Mesendoderm (in vitro differentiated cells): ENCODE data around the gene PACSIN3.

Experiments used
- DNase-seq: peaks from one replicate; pipeline ENCODE4 v3.0.0; 2013
- H2AK5ac ChIP-seq: 2 replicates; pipeline ENCODE4 v1.6.1; 2013; ENCODE audit warnings: low read length, inconsistent platforms
- H2BK120ac ChIP-seq: 2 replicates; pipeline ENCODE4 v1.6.1; 2013; ENCODE audit warnings: low read depth, mild to moderate bottlenecking, low read length, moderate library complexity, mixed read lengths
- H2BK15ac ChIP-seq: replicated peaks from 2 replicates; pipeline ENCODE4 v1.6.1; 2013; ENCODE audit warnings: low read depth, mild to moderate bottlenecking, moderate library complexity
- H2BK5ac ChIP-seq: 2 replicates; pipeline ENCODE4 v1.6.1; 2013; ENCODE audit warnings: low read length, inconsistent platforms
- H3K18ac ChIP-seq: 2 replicates; pipeline ENCODE4 v1.6.1; 2013; ENCODE audit warnings: mild to moderate bottlenecking, low read length, mixed read lengths
- H3K23ac ChIP-seq: one replicate; pipeline ENCODE4 v1.6.1; 2013; ENCODE audit warnings: low read length
- H3K27ac ChIP-seq: 2 replicates; pipeline ENCODE4 v1.5.1; 2013; ENCODE audit warnings: low read depth, mild to moderate bottlenecking, inconsistent platforms, low read length, moderate library complexity
- H3K27me3 ChIP-seq: 2 replicates; pipeline ENCODE4 v1.6.1; 2013; ENCODE audit warnings: low read length, control low read depth, mild to moderate bottlenecking, inconsistent platforms; ENCODE audit not compliant: insufficient read depth, poor library complexity
- H3K36me3 ChIP-seq: 2 replicates; pipeline ENCODE4 v1.6.1; 2013; ENCODE audit warnings: low read length, inconsistent platforms; ENCODE audit not compliant: control insufficient read depth, insufficient read depth
- H3K4ac ChIP-seq: one replicate; pipeline ENCODE4 v1.6.1; 2013; ENCODE audit warnings: low read depth, mild to moderate bottlenecking, low read length, moderate library complexity
- H3K4me1 ChIP-seq: 2 replicates; pipeline ENCODE4 v1.6.1; 2013; ENCODE audit warnings: low read depth, low read length, inconsistent platforms; ENCODE audit not compliant: control insufficient read depth
- H3K4me2 ChIP-seq: 2 replicates; pipeline ENCODE4 v1.6.1; 2013; ENCODE audit warnings: low read length
- H3K4me3 ChIP-seq: 2 replicates; pipeline ENCODE4 v1.5.1; 2013; ENCODE audit warnings: mild to moderate bottlenecking, low read length
- H3K56ac ChIP-seq: one replicate; pipeline ENCODE4 v1.6.1; 2013; ENCODE audit warnings: low read length
- H3K79me1 ChIP-seq: 2 replicates; pipeline ENCODE4 v1.6.1; 2013; ENCODE audit warnings: low read length, inconsistent platforms
- H3K79me2 ChIP-seq: 2 replicates; pipeline ENCODE4 v1.6.1; 2013; ENCODE audit warnings: mild to moderate bottlenecking, low read length; ENCODE audit not compliant: control insufficient read depth, insufficient read depth
- H3K9ac ChIP-seq: 2 replicates; pipeline ENCODE4 v1.6.1; 2013; ENCODE audit warnings: low read length, inconsistent platforms
- H4K5ac ChIP-seq: one replicate; pipeline ENCODE4 v1.6.1; 2013; ENCODE audit warnings: low read length
- H4K8ac ChIP-seq: one replicate; pipeline ENCODE4 v1.6.1; 2013; ENCODE audit warnings: low read depth, mild to moderate bottlenecking, control low read depth, low read length, moderate library complexity
- WGBS: extraction: QIAGEN DNeasy Blood & Tissue Kit; methylation state at CpG from one replicate; pipeline ENCODE4 v1.1.7; 2013; ENCODE audit warnings: low lambda C conversion rate, missing lambda C conversion rate; ENCODE audit not compliant: insufficient coverage; ENCODE audit errors: extremely low coverage; 5-methylcytosine and 5-hydroxymethylcytosine counted together

Gene PACSIN3

DNA sequence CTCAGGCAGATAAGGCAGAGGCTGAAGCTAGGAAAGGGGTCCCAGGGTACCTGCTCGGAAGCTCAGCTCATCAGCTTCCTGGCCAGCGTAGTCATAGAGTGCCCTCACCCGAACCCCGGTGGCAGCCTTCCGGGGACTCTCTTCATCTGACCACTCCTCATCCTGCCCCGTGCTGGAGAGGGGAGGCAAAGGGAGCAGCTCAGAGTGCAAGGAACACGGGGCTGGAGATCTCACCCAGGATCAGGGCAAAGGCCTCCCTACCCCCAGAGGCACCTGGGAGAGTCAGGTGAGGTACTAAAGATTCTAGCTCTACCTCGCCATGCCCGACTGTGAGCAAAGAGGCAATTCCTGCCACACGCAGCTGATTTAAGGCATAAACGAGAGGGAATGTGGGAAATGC, 7.9 kb downstream of the PACSIN3 start:
- Histone ChIP-seq H3K23ac (no peak overlapping the region), H3K4me2 (no peak overlapping the region), H3K9ac (no peak overlapping the region), H3K4me1 (no peaks in the 10 kb centered on the region), H2BK120ac (no peak overlapping the region), H3K4me3 (no peak overlapping the region), H3K4ac (no peak overlapping the region), H4K8ac (no peak overlapping the region), H3K27me3 (no peaks in the 10 kb centered on the region), H3K79me2 (peaks cover 28% of the 10 kb centered on the region), H3K79me1 (peaks cover 22% of the 10 kb centered on the region), H4K5ac (no peak overlapping the region), H3K18ac (no peak overlapping the region), H2BK15ac (no peak overlapping the region), H2BK5ac (no peak overlapping the region), H2AK5ac (no peak overlapping the region), H3K56ac (no peak overlapping the region), H3K27ac (no peak overlapping the region), H3K36me3 (peaks cover 12% of the 10 kb centered on the region)
- no CpG with 5 or more reads among the region's 11 CpGs for whole genome bisulfite sequencing
- DNase-seq, result no peak

DNA sequence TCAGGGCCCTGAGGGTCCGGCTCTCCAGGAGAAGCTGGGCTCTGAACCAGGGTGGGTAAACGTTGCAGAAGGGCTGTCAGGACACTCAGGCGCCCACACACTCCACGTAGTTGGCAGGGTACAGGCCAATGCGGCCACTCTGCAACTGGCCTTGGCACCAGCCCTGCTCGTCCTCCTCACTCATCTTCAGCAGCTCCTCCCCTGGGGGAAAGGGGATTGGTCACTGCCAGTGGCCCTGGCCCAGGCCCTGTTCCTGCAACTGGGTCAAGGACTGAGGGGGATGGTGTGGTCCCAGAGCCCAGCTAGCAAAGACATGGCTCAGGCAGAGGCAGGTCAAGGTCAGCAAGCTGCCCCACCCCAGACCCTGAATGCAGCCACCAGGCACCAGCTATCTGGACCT, 8.4 kb downstream of the PACSIN3 start:
- no peak overlapping the region for H2BK5ac ChIP-seq
- peak overlapping the region; percentile 34 for H3K9ac ChIP-seq
- peak overlapping the region; percentile 88 for H3K56ac ChIP-seq
- no peak for DNase-seq
- no peak overlapping the region for H2AK5ac ChIP-seq
- H4K5ac ChIP-seq, result no peak overlapping the region
- no peak overlapping the region for H3K18ac ChIP-seq
- H3K79me2 ChIP-seq, result peaks cover 31% of the 10 kb centered on the region
- H4K8ac ChIP-seq, result no peak overlapping the region
- H3K27ac ChIP-seq, result no peak overlapping the region
- H2BK120ac ChIP-seq, result no peak overlapping the region
- H3K79me1 ChIP-seq, result peaks cover 22% of the 10 kb centered on the region
- H3K27me3 ChIP-seq, result no peaks in the 10 kb centered on the region
- no peak overlapping the region for H2BK15ac ChIP-seq
- no CpG with 5 or more reads among the region's 6 CpGs for WGBS
- no peak overlapping the region for H3K23ac ChIP-seq
- no peak overlapping the region for H3K4me3 ChIP-seq
- no peak overlapping the region for H3K4me2 ChIP-seq
- peak overlapping the region; percentile 5 for H3K4ac ChIP-seq
- peaks cover 12% of the 10 kb centered on the region for H3K36me3 ChIP-seq
- H3K4me1 ChIP-seq, result no peaks in the 10 kb centered on the region

DNA sequence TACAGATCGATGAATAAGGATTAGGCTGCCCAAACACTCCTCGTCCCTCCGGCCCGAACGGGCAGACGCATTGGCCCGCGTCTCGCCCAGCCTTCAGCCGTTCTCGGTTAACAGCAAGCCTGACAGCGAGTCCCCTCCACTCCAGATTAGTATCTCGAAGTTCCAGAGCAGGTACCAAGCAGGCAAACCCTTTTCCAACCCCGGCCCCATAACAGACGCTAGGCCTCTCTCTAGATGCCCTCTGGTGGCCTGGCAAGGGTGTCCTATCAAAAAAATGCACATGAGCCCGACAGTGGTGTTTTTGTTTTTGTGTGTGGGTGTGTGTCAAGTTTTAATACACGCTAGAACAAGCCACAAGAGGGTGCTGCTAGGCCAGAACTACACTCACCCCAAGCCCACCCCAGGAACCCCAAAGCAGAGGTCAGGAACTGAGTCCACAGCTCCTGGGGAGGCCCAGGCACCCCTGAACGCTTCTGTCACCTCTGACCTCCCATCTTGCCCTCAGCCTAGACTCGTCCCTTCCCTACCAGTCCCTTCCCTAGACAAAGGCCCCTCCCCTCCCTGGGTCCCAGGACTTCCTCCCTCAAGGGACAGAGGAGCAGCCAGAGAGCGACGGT, 8.9 kb downstream of the PACSIN3 start:
- Histone ChIP-seq H3K27me3 (no peaks in the 10 kb centered on the region), H3K79me2 (peaks cover 35% of the 10 kb centered on the region), H2BK120ac (no peak overlapping the region), H2BK15ac (no peak overlapping the region), H3K27ac (peak overlapping the region; percentile 63), H3K56ac (peak overlapping the region; percentile 88), H2AK5ac (no peak overlapping the region), H3K4ac (peak overlapping the region; percentile 5), H3K18ac (no peak overlapping the region), H2BK5ac (no peak overlapping the region), H3K4me2 (peak overlapping the region; percentile 73), H4K5ac (no peak overlapping the region), H4K8ac (no peak overlapping the region), H3K9ac (peak overlapping the region; percentile 90), H3K79me1 (peaks cover 26% of the 10 kb centered on the region), H3K4me1 (no peaks in the 10 kb centered on the region), H3K36me3 (peaks cover 15% of the 10 kb centered on the region), H3K23ac (peak overlapping the region; percentile 94), H3K4me3 (peak overlapping the region; percentile 65)
- peak; percentile 87 for DNase-seq
- WGBS, result no CpG with 5 or more reads among the region's 21 CpGs

DNA sequence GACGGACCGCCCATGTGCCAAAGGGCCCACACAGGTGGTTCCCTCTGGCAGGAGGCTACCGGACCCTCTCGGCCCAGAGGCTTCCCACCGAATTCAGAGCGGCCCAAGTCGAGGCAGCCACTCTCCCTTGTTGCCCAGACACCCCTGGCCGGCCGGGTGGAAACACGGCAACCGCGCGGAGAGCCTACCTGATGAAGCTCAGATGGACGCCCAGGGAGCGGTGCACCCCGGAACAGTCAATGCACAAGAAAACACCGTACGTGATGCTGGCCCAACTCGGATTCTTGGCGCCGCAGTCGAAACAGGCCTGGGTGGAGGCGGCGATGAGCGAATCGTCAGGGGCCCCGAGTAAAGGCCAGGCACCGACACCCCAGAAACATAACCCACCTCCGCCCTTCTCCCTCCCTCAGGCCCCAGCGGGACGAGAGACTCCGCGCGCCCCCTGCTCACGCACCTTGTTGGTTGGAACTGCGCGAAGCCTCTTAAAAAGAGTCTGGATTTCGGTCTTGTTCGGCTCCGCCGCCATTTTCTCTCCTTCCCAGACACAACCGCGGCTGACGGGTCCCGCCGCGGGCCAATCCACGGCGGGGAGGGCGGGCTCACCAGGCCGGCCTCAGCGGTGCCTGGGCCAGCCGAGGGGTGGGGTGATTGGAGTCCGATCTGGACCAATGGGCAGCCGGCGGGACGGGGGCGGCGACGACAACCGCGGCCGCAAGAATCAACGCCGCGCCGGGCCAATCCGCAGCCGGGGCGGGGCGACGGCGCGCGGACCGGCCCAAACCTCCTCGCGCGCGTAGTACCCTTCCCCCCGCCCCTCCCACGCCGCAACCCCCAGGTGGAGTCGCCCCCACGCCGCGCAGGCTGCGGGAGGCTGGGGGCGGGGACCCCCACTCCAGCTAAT, 9.7 kb downstream of the PACSIN3 start, which contains the start of gene ARFGAP2:
ARFGAP2 (minus strand) TSS at position 552 of the 901 bp plus-strand sequence; CDS start at position 526, 26 bp downstream.
- no CpG with 5 or more reads among the region's 89 CpGs for WGBS
- Histone ChIP-seq H3K23ac (peak within 1 kb of the TSS; percentile 97), H3K27me3 (no peaks in the 10 kb centered on the region), H3K79me2 (peaks cover 38% of the 10 kb centered on the region), H4K8ac (peak within 1 kb of the TSS; percentile 58), H2BK120ac (no peak within 1 kb of the TSS), H3K4me3 (peak within 1 kb of the TSS; percentile 99), H3K9ac (peak within 1 kb of the TSS; percentile 99), H2BK15ac (no peak within 1 kb of the TSS), H3K36me3 (peaks cover 18% of the 10 kb centered on the region), H3K18ac (peak within 1 kb of the TSS; percentile 94), H3K4ac (peak within 1 kb of the TSS; percentile 74), H2AK5ac (peak within 1 kb of the TSS; percentile 96), H3K79me1 (peaks cover 29% of the 10 kb centered on the region), H3K27ac (peak within 1 kb of the TSS; percentile 90), H3K4me2 (peak within 1 kb of the TSS; percentile 100), H3K56ac (peak within 1 kb of the TSS; percentile 100), H4K5ac (peak within 1 kb of the TSS; percentile 41), H2BK5ac (peak within 1 kb of the TSS; percentile 82), H3K4me1 (no peaks in the 10 kb centered on the region)
- DNase-seq, result peak; percentile 98

DNA sequence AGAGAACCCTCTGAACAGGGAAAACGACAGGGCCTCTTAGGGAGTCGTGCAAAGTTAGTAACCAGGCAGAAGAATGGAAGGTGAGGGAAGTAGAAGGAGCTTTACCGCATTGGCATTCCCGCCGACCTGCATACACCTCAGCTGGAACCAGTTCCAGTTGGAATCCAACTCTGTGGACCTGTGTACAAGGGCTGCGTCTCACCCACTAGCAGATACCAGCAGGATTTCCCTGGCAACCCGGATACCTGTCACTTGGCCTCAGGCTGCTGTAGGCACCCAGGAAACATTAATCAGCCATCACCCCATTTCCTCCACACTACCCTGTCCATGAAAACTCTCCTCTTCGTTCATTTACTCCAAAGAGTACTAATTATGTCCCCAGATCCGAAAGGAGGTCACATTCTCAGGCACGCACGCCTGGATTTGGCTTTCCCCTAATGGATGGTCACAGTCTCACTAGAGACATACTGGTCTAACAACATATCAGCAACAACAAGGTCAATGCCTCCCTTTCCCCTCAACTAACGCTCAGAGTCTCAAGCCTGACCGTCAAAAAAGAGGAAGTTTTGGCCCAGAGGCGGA, 10.4 kb downstream of the PACSIN3 start:
- H4K5ac ChIP-seq, result peak overlapping the region; percentile 41
- H2AK5ac ChIP-seq, result peak overlapping the region; percentile 96
- H3K79me2 ChIP-seq, result peaks cover 38% of the 10 kb centered on the region
- no peak overlapping the region for H3K23ac ChIP-seq
- H3K56ac ChIP-seq, result peak overlapping the region; percentile 100
- no peaks in the 10 kb centered on the region for H3K4me1 ChIP-seq
- no peak overlapping the region for H2BK5ac ChIP-seq
- peaks cover 24% of the 10 kb centered on the region for H3K36me3 ChIP-seq
- H3K9ac ChIP-seq, result peak overlapping the region; percentile 99
- peaks cover 30% of the 10 kb centered on the region for H3K79me1 ChIP-seq
- peak overlapping the region; percentile 99 for H3K4me3 ChIP-seq
- H3K4ac ChIP-seq, result peak overlapping the region; percentile 74
- H3K27me3 ChIP-seq, result no peaks in the 10 kb centered on the region
- no peak overlapping the region for H3K27ac ChIP-seq
- no peak overlapping the region for H4K8ac ChIP-seq
- peak overlapping the region; percentile 100 for H3K4me2 ChIP-seq
- no CpG with 5 or more reads among the region's 14 CpGs for WGBS
- no peak overlapping the region for H3K18ac ChIP-seq
- no peak overlapping the region for H2BK120ac ChIP-seq
- no peak overlapping the region for H2BK15ac ChIP-seq
- DNase-seq, result no peak
